HL-60 (cell line): Measurements from ENCODE around the gene NEK5.
"Not testable (repeated sequence)": the region's sequence is repeated elsewhere in the genome, so short reads cannot be mapped to it uniquely, and the experiment has no call there.

Experiments used
- DNase-seq, 2 experiments: peaks; one replicate each; pipeline ENCODE4 v3.0.0-alpha.2; 2010 to 2020; ENCODE audit warnings: low read depth in 1 of 2, low spot score in 1 of 2
- H3K27ac ChIP-seq: fragments of 250-450 bp; sonication (Bioruptor Pico); replicated peaks from 2 replicates; pipeline ENCODE4 v1.5.1; 2020; ENCODE audit warnings: mild to moderate bottlenecking, moderate library complexity
- H3K27me3 ChIP-seq: fragments of 250-450 bp; sonication (Bioruptor Pico); 2 replicates; pipeline ENCODE4 v1.5.1; 2021; ENCODE audit warnings: mild to moderate bottlenecking, moderate library complexity; ENCODE audit not compliant: insufficient read depth, poor library complexity, severe bottlenecking
- H3K4me3 ChIP-seq: replicated peaks from 2 replicates; pipeline ENCODE4 v1.5.1; 2011; ENCODE audit warnings: mild to moderate bottlenecking, control low read depth, low read length; ENCODE audit not compliant: insufficient read depth
- GABPA ChIP-seq: IDR thresholded peaks from 2 replicates; pipeline ENCODE4 v1.6.1; 2012; ENCODE audit warnings: low read depth
- POLR2AphosphoS5 ChIP-seq: IDR thresholded peaks from 2 replicates; pipeline ENCODE4 v1.6.1; 2012; ENCODE audit warnings: low read depth
- REST ChIP-seq: IDR thresholded peaks from 2 replicates; pipeline ENCODE4 v1.6.1; 2012; ENCODE audit warnings: low read depth; ENCODE audit not compliant: insufficient replicate concordance
- SPI1 ChIP-seq: IDR thresholded peaks from 2 replicates; pipeline ENCODE4 v1.6.1; 2012; ENCODE audit warnings: low read depth, mild to moderate bottlenecking, borderline replicate concordance
- TF ChIP-seq, protein P1 (sequence below): IDR thresholded peaks from one replicate; pipeline ENCODE4 v1.5.1; 2011; ENCODE audit warnings: low read length, control low read depth, inconsistent platforms; ENCODE audit not compliant: insufficient read depth

Gene NEK5

DNA sequence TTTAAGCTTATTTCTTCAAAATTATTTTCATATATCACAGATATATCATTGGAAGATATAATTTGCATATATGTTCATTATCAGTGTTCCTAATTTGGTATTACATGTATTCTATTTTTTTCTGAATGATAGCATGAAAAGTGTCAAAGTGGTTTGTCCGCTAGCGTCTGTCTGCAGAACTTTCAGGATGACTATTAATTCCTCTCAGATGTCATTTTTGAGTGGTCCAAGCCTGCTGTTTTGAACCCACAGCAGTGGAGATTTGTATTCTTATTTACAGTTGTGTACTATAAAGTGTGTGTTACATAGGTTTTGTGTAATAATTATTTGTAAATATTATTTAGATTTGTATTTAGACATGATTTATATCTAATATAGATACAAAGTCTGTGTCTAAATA lies 95.8 kb downstream of the NEK5 start:
- no peak for DNase-seq
- no peaks in the 10 kb centered on the region for H3K27me3 ChIP-seq
- TF ChIP-seq GABPA (no peak), SPI1 (no peak), REST (no peak), POLR2AphosphoS5 (no peak)
- TF ChIP-seq, protein P1, sequence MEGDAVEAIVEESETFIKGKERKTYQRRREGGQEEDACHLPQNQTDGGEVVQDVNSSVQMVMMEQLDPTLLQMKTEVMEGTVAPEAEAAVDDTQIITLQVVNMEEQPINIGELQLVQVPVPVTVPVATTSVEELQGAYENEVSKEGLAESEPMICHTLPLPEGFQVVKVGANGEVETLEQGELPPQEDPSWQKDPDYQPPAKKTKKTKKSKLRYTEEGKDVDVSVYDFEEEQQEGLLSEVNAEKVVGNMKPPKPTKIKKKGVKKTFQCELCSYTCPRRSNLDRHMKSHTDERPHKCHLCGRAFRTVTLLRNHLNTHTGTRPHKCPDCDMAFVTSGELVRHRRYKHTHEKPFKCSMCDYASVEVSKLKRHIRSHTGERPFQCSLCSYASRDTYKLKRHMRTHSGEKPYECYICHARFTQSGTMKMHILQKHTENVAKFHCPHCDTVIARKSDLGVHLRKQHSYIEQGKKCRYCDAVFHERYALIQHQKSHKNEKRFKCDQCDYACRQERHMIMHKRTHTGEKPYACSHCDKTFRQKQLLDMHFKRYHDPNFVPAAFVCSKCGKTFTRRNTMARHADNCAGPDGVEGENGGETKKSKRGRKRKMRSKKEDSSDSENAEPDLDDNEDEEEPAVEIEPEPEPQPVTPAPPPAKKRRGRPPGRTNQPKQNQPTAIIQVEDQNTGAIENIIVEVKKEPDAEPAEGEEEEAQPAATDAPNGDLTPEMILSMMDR = no peak
- no peak overlapping the region for H3K27ac ChIP-seq
- H3K4me3 ChIP-seq = no peak overlapping the region

DNA sequence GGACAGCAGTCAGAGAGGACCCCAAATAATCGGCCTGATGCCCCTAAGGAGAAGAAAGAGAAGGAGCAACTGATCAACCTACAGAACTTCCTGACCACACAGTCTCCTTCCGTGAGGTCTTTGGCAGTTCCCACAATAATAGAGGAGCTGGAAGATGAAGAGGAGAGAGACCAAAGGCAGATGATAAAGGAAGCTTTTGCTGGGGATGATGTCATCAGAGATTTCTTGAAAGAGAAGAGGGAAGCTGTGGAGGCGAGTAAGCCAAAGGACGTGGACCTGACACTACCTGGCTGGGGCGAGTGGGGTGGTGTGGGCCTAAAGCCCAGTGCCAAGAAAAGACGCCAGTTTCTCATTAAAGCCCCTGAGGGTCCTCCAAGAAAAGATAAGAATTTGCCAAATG lies 98.5 kb downstream of the NEK5 start:
- not testable (repeated sequence) for DNase-seq, H3K27ac ChIP-seq, H3K27me3 ChIP-seq, H3K4me3 ChIP-seq

DNA sequence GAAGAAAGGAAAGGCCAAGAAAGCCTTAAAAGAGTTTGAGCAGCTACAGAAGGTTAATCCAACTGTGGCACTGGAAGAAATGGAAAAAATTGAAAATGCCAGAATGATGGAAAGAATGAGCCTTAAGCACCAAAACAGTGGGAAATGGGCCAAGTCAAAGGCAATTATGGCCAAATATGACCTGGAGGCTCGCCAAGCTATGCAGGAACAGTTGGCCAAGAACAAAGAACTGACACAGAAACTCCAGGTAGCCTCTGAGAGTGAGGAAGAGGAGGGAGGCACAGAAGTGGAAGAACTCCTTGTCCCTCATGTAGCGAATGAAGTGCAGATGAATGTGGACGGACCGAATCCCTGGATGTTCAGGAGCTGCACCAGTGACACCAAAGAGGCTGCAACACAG lies 99.3 kb downstream of the NEK5 start:
- H3K4me3 ChIP-seq = no peak overlapping the region
- H3K27me3 ChIP-seq = no peaks in the 10 kb centered on the region
- no peak for DNase-seq
- H3K27ac ChIP-seq = no peak overlapping the region
- TF ChIP-seq SPI1 (no peak), POLR2AphosphoS5 (no peak), GABPA (no peak)
- TF ChIP-seq, protein P1 = no peak

GRCh38 chr13:52027832-52028231 lies 101.0 kb downstream of the NEK5 start:
- no peak for DNase-seq
- no peak overlapping the region for H3K27ac ChIP-seq

More at GRCh38 chr13:52027832-52028231, 101.0 kb downstream of the NEK5 start:
- TF ChIP-seq SPI1 = no peak
- no peak for TF ChIP-seq GABPA
- TF ChIP-seq, protein P1 = no peak
- TF ChIP-seq POLR2AphosphoS5 = no peak
- TF ChIP-seq REST = no peak
- H3K4me3 ChIP-seq = no peak overlapping the region
- no peaks in the 10 kb centered on the region for H3K27me3 ChIP-seq
